Esophagus squamous epithelium (tissue), 5 donors: ENCODE measurements around the gene LRIG1. TPM values are rescaled to one million over a fixed set of nuclear protein-coding genes. Genes with fewer than 3 reads are reported as not detected.

Source experiments
- DNase-seq: peaks from one replicate; lab custom pipeline; 2025; lab: John Stamatoyannopoulos, UW
- H3K27ac ChIP-seq, 4 donors: fragments of 200-600 bp; sonication (generic); one replicate each; pipeline ENCODE4 v1.5.1; 2016 to 2019; ENCODE audit warnings: mild to moderate bottlenecking in 1 of 4
- H3K27me3 ChIP-seq, 4 donors: fragments of 200-600 bp; sonication (generic); 1 replicate in 3 of 4; 2 replicates in 1 of 4; pipeline versions ENCODE4 v1.5.1 to v1.6.0; 2017 to 2021; ENCODE audit warnings: antibody characterized with exemption in 1 of 4
- H3K36me3 ChIP-seq, 3 donors: fragments of 200-600 bp; sonication (generic); one replicate each; pipeline ENCODE4 v1.5.1; 2016 to 2019
- H3K4me1 ChIP-seq, 3 donors: fragments of 200-600 bp; sonication (generic); one replicate each; pipeline ENCODE4 v1.5.1; 2017 to 2019
- H3K4me3 ChIP-seq, 4 donors: fragments of 200-600 bp; sonication (generic); 1 replicate in 3 of 4; 2 replicates in 1 of 4; pipeline ENCODE4 v1.5.1; 2016 to 2019; ENCODE audit warnings: mild to moderate bottlenecking in 2 of 4, moderate library complexity in 1 of 4
- H3K9me3 ChIP-seq, 3 donors: fragments of 200-600 bp; sonication (generic); one replicate each; pipeline ENCODE4 v1.5.1; 2016 to 2019
- CTCF ChIP-seq, 6 experiments: fragments of 450-650 bp in 4 of 6; fragments of 200-600 bp in 2 of 6; sonication (generic) in 2 of 6; IDR thresholded peaks; one replicate each; pipeline ENCODE4 v1.5.1; 2016 to 2019; ENCODE audit warnings: antibody characterized with exemption in 6 of 6, mild to moderate bottlenecking in 4 of 6, moderate library complexity in 4 of 6
- POLR2A ChIP-seq, 4 donors: fragments of 450-650 bp; IDR thresholded peaks; one replicate each; pipeline ENCODE4 v1.6.1; 2017; ENCODE audit warnings: antibody characterized with exemption in 4 of 4, mild to moderate bottlenecking in 4 of 4, moderate library complexity in 3 of 4
- WGBS, 2 donors: methylation state at CpG; one replicate each; pipeline ENCODE4 v1.1.5; 2018; 5-methylcytosine and 5-hydroxymethylcytosine counted together
- intact Hi-C: fragments of 100-400 bp; cut with DNase I; formaldehyde crosslinking; loops from one replicate; pipeline ENCODE4 v1.15.0; 2022
- total RNA-seq, 4 donors: library from RNA; depleted of rRNA; stranded (reverse); fragments of >200 nt; gene quantifications; one replicate each; pipeline ENCODE4 v1.1.0, GENCODE V29; 2016
- donor health status: DM: yes; HTN: yes; CAD: no.

The LRIG1 gene
- total RNA-seq, 4 donors from 2014 or later: 7.5 to 30.5 (median 15.1) TPM

DNA sequence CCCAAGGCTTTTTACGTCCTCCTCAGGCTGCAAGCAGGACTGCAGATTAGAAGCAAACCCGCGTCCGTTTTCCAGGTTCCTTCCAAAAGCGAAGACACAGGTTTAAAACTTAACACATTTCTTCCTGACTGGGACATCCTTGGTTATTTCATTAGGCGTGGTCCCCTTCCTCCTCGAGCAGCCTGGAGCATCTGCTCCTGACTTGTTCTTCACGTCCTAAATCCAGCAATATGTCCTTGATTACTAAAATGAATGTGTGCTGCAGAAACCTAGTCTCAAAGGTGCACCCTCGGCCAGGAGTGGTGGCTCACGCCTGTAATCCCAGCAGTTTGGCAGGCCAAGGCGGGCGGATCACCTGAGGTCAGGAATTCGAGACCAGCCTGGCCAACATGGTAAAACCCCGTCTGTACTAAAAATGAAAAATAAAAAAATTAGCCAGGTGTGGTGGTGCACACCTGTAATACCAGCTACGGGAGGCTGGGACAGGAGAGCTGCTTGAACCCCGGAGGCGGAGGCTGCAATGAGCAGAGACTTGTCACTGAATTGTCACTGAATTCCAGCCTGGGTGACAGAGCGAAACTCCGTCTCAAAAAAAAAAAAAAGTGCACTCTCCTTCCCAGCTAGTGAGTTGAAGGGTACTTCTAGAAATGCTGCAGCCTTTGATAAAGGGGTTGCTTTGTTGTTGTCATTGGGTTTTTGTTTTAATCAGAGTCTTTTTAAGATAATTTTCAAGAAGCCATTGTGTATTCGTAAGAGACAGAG is 842 bp upstream of the LRIG1 start:
- 35% methylated on average over 17 of the region's 20 CpGs for WGBS, 2 donors
- H3K9me3 ChIP-seq: no peaks in the 10 kb centered on the region
- no peak for TF ChIP-seq CTCF (IDR thresholded peaks at IDR 0.05)
- no peak for TF ChIP-seq POLR2A (IDR thresholded peaks at IDR 0.05)
- H3K36me3 ChIP-seq: no peaks in the 10 kb centered on the region
- no peaks in the 10 kb centered on the region for H3K27me3 ChIP-seq
- peak overlapping the region in 3 of 4 donors; percentile 23 to 96 (median 86) for H3K27ac ChIP-seq
- peak overlapping the region; percentile 20 to 99 (median 57) for H3K4me3 ChIP-seq
- intact Hi-C loops: no loop called here
- DNase-seq: no peak
- peaks cover 0 to 41% (median 16%) of the 10 kb centered on the region in 3 donors for H3K4me1 ChIP-seq

- WGBS, 2 donors: 1% methylated on average over 16 to 19 of the region's 80 CpGs
- DNase-seq: peak; percentile 1
- TF ChIP-seq POLR2A (IDR thresholded peaks at IDR 0.05) (no peak), CTCF (IDR thresholded peaks at IDR 0.05) (no peak)
- H3K4me3 ChIP-seq: peak overlapping the region; percentile 71 to 99 (median 86)
- no peaks in the 10 kb centered on the region for H3K36me3 ChIP-seq
- intact Hi-C loops: no loop called here
- H3K4me1 ChIP-seq: peaks cover 0 to 57% (median 30%) of the 10 kb centered on the region in 3 donors
- H3K27ac ChIP-seq: peak overlapping the region; percentile 86 to 96 (median 90)
- H3K9me3 ChIP-seq: no peaks in the 10 kb centered on the region
- no peaks in the 10 kb centered on the region for H3K27me3 ChIP-seq
Observed at GRCh38 chr3:66499881-66500575, 794 bp downstream of the LRIG1 start.

GRCh38 chr3:66498687-66499621 is 1.9 kb downstream of the LRIG1 start:
- Histone ChIP-seq H3K27me3 (no peaks in the 10 kb centered on the region), H3K9me3 (no peaks in the 10 kb centered on the region), H3K4me3 (peak overlapping the region; percentile 71 to 99 (median 86)), H3K4me1 (peaks cover 0 to 68% (median 32%) of the 10 kb centered on the region in 3 donors), H3K36me3 (no peaks in the 10 kb centered on the region), H3K27ac (peak overlapping the region; percentile 86 to 96 (median 90))
- intact Hi-C loops: no loop called here
- WGBS, 2 donors: 14 to 30% methylated on average over 9 to 12 of the region's 14 CpGs
- TF ChIP-seq CTCF (IDR thresholded peaks at IDR 0.05) (no peak), POLR2A (IDR thresholded peaks at IDR 0.05) (no peak)
- DNase-seq: no peak

- no peak for DNase-seq
- 48 to 54% methylated on average over 4 of the region's 4 CpGs for WGBS, 2 donors
- H3K4me1 ChIP-seq: peaks cover 0 to 76% (median 39%) of the 10 kb centered on the region in 3 donors
- H3K27me3 ChIP-seq: no peaks in the 10 kb centered on the region
- H3K9me3 ChIP-seq: no peaks in the 10 kb centered on the region
- H3K36me3 ChIP-seq: no peaks in the 10 kb centered on the region
- H3K27ac ChIP-seq: peak overlapping the region in 3 of 4 donors; percentile 41 to 96 (median 91)
- no peak for TF ChIP-seq POLR2A (IDR thresholded peaks at IDR 0.05)
- no peak for TF ChIP-seq CTCF (IDR thresholded peaks at IDR 0.05)
- intact Hi-C loops: no loop called here
- peak overlapping the region in 3 of 4 donors; percentile 71 to 99 (median 72) for H3K4me3 ChIP-seq
Observed at GRCh38 chr3:66497985-66498671, 2.7 kb downstream of the LRIG1 start.
